NCI-H446 (cell line): ENCODE results near the gene PRR20C.
"Not testable (repeated sequence)": the region's sequence is repeated elsewhere in the genome, so short reads cannot be mapped to it uniquely, and the experiment has no call there.

Source experiments
- DNase-seq, 2 experiments: peaks; one replicate each; lab custom pipeline; 2025; lab: John Stamatoyannopoulos, UW

PRR20C gene

DNA sequence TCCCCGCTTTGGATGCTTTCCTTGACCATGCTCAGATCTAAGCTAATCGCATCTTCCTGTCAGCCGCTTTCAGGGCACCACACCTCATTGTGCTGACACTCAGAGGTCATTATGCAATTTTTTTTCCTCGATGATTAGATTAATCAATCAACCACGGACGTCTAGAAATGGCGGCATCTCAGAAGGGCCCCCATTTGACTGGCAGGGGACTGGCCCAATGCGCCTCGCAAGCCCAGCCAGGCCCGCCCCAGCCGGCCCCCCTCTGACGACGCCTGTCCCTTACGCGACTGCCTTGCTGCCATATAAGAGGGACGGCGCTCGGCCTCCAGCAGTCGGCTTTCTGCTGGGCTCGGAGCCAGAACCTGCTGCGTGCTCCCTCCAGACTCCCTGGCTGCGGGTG, at the start of gene PRR20C:
Gene PRR20C, plus strand, starts transcription at position 301 of the 400 bp plus-strand sequence. CDS start 387 bp downstream, outside the sequence.
- DNase-seq = not testable (repeated sequence)

DNA sequence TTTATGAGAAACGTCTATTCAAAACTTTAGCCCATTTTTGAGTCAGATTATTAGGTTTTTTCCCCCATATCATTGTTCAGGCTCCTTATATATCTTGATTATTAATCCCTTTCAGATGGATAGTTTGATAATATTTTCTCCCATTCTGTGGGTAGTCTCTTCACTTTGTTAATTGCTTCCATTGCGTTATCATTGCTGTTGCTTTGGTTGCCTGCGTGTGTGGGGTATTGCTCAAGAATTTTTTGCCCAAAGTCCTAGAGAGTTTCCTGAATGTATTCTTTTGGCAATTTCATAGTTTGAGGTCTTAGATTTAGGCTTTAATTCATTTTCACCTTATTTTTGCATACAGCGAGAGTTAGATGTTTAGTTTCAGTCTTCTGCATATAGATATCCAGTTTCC, 38.9 kb upstream of the PRR20C start:
- no peak for DNase-seq

DNA sequence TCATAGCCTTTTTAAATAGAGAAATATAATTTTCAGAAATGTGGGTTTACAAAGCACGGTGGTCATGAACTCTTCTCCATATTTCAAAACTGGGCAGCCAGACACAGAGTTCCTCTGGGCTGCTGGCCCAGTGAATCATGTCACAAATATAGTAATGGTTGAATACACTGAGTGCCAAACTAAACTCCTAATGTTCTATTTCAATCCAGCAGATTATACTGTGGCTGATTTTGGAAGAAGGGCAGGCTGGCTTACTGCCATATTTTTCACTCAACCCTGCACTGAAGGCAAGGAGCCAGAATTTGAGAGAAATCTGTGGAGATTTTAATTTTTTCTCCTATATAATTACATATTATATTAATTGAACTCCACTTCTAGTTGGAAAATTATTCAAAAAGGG, 30.2 kb upstream of the PRR20C start:
- peak; percentile 72 to 89 for DNase-seq

DNA sequence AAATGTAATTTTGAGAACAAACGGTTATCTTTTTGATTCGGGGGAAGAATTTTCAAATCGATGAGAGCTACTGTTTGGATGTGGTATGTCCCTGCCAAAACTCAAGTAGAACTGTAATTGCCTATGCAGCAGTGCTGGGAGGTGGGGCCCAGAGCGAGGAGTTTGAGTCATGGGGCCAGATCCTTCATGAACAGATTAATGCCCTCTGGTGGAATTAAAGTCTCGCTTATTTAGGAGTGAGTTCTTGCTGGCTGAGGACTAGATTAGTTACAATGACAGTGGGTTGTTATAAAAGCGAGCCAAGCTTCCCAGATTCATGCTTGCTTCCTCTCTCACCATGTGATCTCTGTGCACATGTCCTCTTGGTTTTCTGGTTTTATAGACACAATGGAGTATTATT, 25.0 kb upstream of the PRR20C start:
- peak in 1 of 2 experiments; percentile 5 for DNase-seq

DNA sequence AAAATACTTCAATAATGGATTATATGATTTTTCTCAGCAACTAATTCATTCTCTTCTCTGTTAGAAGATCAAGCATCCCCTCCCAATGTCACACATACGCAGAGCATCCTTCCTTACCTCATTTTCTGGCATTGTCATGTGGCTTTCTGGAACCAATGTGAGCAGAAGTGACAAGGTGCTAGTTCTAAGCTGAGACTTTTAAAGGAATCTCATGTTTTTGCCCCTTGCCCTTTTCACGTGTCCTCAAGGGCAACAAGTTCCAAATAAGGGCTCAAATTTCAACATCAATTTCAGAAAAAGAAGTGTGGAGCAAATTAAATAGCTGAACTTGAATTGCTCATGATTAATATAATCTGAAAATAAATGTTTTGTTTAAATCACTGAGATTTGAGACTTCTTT, 17.8 kb upstream of the PRR20C start:
- DNase-seq = no peak

DNA sequence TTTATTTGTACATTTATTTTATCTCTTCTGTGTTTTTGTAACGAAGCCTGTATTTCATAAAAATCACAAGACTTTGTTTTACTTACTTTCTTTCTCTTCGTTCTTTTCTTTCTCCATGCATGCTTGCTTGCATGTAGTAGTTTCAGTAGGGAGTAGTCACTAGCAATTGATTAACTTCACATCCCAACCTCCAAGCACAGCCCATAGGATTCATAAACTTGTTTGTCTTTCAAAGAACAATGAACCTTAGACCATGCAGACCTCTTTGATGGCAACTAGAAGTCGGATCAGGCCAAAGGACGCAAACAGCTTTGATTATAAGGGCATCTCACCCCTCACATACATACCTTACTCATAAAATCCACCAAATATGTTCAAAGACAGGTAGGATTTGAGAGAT, 16.3 kb upstream of the PRR20C start:
- no peak for DNase-seq

DNA sequence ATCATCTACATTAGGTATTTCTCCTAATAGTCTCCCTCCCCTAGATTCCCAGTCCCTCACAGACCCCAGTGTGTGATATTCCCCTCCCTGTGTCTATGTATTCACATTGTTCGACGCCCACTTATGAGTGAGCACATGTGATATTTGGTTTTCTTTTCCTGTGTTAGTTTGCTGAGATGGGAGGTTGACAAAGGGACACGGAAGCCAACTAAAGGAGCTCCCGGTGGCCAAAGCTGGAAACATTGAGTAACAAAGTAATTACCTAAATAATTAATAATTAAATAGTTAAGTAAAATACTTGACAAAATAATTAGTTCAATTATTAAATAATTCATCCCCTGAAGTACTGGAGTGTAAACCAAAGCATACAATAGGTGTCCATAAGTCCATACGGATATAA, 14.9 kb upstream of the PRR20C start:
- no peak for DNase-seq

DNA sequence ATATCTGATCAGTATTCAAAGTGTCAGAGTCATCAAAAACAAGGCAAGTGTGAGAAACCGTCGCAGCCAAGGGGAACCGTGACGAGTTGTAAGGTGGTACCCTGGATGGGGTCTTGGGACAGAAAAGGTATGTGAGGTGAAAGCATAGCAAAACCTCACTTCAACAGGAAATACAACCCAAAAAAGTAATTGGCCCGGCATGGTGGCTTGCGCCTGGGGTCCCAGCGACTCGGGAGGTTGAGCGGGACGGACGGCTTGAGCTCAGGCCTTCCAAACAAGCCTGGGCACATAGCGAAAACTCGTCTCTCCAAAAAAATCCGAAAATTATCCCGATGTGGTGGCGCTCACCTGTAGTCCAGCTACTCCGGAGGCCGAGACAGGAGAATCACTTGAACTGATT, 14.1 kb upstream of the PRR20C start:
- not testable (repeated sequence) for DNase-seq

DNA sequence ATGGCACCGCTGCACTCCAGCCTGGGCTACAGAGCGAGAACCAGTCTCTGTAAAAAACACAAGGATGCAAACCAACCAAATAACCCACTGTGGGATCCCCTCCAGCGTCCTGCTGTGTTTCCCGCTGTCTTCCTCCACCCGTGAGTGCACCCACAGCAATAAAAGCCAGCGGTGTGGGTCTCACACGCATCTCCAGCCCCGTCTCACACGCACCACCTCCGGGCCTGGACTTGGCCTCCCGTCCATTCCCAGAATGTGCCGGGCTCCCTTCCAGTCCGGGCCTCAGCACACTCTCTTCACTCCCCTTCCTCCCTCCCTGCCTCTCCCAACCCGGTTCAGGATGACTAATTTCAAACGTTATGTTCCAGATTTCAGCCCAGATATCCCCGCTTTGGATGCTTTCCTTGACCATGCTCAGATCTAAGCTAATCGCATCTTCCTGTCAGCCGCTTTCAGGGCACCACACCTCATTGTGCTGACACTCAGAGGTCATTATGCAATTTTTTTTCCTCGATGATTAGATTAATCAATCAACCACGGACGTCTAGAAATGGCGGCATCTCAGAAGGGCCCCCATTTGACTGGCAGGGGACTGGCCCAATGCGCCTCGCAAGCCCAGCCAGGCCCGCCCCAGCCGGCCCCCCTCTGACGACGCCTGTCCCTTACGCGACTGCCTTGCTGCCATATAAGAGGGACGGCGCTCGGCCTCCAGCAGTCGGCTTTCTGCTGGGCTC, 13.5 kb upstream of the PRR20C start, which contains the start of gene PRR20A:
Gene PRR20A, plus strand, starts transcription at position 684 of the 734 bp plus-strand sequence. CDS start 387 bp downstream, outside the sequence.
- not testable (repeated sequence) for DNase-seq

DNA sequence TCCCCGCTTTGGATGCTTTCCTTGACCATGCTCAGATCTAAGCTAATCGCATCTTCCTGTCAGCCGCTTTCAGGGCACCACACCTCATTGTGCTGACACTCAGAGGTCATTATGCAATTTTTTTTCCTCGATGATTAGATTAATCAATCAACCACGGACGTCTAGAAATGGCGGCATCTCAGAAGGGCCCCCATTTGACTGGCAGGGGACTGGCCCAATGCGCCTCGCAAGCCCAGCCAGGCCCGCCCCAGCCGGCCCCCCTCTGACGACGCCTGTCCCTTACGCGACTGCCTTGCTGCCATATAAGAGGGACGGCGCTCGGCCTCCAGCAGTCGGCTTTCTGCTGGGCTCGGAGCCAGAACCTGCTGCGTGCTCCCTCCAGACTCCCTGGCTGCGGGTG, 6.7 kb upstream of the PRR20C start, which contains the start of gene PRR20B:
Gene PRR20B, plus strand, starts transcription at position 301 of the 400 bp plus-strand sequence. CDS start 387 bp downstream, outside the sequence.
- not testable (repeated sequence) for DNase-seq

DNA sequence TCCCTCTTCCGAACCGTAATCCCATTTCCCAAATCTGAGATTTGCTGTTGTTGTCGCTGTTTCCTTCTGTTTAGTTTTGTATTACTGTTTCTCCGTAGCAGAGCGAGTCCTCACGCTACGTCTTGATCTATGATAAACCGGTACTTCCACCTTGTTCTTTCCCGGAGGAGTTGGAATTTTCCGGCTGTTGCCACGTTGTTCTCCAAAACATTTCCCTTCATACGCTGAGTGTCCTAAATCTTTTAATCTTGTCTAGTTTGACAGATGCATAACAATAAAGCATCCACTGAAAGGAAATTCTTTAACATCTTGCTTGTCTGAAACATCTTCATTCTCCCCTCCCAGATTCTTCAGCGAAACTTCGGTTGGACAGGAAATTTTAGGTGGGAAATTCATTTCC, 5.8 kb upstream of the PRR20C start:
- DNase-seq = not testable (repeated sequence)

DNA sequence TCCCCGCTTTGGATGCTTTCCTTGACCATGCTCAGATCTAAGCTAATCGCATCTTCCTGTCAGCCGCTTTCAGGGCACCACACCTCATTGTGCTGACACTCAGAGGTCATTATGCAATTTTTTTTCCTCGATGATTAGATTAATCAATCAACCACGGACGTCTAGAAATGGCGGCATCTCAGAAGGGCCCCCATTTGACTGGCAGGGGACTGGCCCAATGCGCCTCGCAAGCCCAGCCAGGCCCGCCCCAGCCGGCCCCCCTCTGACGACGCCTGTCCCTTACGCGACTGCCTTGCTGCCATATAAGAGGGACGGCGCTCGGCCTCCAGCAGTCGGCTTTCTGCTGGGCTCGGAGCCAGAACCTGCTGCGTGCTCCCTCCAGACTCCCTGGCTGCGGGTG, 6.5 kb downstream of the PRR20C start, which contains the start of gene PRR20D:
Gene PRR20D, plus strand, starts transcription at position 301 of the 400 bp plus-strand sequence. CDS start 387 bp downstream, outside the sequence.
- DNase-seq = not testable (repeated sequence)

DNA sequence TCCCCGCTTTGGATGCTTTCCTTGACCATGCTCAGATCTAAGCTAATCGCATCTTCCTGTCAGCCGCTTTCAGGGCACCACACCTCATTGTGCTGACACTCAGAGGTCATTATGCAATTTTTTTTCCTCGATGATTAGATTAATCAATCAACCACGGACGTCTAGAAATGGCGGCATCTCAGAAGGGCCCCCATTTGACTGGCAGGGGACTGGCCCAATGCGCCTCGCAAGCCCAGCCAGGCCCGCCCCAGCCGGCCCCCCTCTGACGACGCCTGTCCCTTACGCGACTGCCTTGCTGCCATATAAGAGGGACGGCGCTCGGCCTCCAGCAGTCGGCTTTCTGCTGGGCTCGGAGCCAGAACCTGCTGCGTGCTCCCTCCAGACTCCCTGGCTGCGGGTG, 13.0 kb downstream of the PRR20C start, which contains the start of gene PRR20E:
Gene PRR20E, plus strand, starts transcription at position 301 of the 400 bp plus-strand sequence. CDS start 387 bp downstream, outside the sequence.
- DNase-seq = not testable (repeated sequence)

DNA sequence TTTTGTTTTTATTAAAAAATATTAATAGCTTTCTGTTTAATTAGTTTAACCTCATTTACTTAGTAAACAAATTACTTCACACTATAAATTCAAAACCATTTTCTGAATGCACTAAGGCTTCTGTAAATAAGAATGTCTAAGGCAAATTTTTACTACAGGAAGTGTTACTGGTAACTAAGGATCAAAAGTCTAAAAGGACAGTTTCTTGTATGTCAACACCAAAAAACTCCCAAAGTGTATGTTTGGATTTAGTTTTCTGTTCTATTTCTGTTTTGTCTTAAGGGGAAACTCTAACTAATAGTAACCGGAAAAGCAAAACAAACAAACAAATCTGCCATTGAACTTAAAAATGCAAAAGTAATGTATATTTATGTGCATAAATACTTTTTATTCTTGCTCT, 37.8 kb downstream of the PRR20C start:
- no peak for DNase-seq
